ENCODE measurements around the gene RELB.

Gene RELB

GRCh38 chr19:45038931-45039893 lies 37.9 kb downstream of the RELB start, which contains the start of gene CLASRP:
Gene CLASRP, plus strand, starts transcription at chr19:45039045. Its CDS starts 1,168 bp downstream, at chr19:45040213.
- Histone ChIP-seq H3K36me3 (ENCODE audit: control insufficient read depth in 2 of 2, insufficient read depth in 2 of 2, low read length in 2 of 2) (peaks cover 33 to 48% of the 10 kb centered on the region in 2 donors), H3K27ac (ENCODE audit: low read depth in 2 of 2, low read length in 2 of 2) (peak within 1 kb of the TSS; percentile 98 to 99), H3K4me1 (ENCODE audit: control insufficient read depth in 2 of 2, insufficient read depth in 2 of 2, low read length in 2 of 2) (peaks cover 12 to 18% of the 10 kb centered on the region in 2 donors), H3K9ac (ENCODE audit: low read depth in 1 of 2, low read length in 2 of 2) (peak within 1 kb of the TSS; percentile 96 to 97), H3K27me3 (ENCODE audit: control insufficient read depth in 2 of 2, insufficient read depth in 2 of 2, low read length in 2 of 2) (no peaks in the 10 kb centered on the region), H3K4me3 (ENCODE audit: low read length in 2 of 2) (peak within 1 kb of the TSS; percentile 82 to 86), H3K9me3 (ENCODE audit: control insufficient read depth in 2 of 2, low read length in 2 of 2) (no peaks in the 10 kb centered on the region)

GRCh38 chr19:45040059-45040771 lies 39.0 kb downstream of the RELB start:
- Histone ChIP-seq H3K27me3 (ENCODE audit: control insufficient read depth in 2 of 2, insufficient read depth in 2 of 2, low read length in 2 of 2) (no peaks in the 10 kb centered on the region), H3K36me3 (ENCODE audit: control insufficient read depth in 2 of 2, insufficient read depth in 2 of 2, low read length in 2 of 2) (peaks cover 35 to 54% of the 10 kb centered on the region in 2 donors), H3K4me1 (ENCODE audit: control insufficient read depth in 2 of 2, insufficient read depth in 2 of 2, low read length in 2 of 2) (peaks cover 12 to 18% of the 10 kb centered on the region in 2 donors), H3K9me3 (ENCODE audit: control insufficient read depth in 2 of 2, low read length in 2 of 2) (no peaks in the 10 kb centered on the region), H3K9ac (ENCODE audit: low read depth in 1 of 2, low read length in 2 of 2) (peak overlapping the region; percentile 96 to 97), H3K27ac (ENCODE audit: low read depth in 2 of 2, low read length in 2 of 2) (peak overlapping the region in 1 of 2 donors; percentile 38), H3K4me3 (ENCODE audit: low read length in 2 of 2) (peak overlapping the region; percentile 82 to 86)

GRCh38 chr19:45041125-45041524 lies 39.9 kb downstream of the RELB start:
- no peak overlapping the region for H3K4me3 ChIP-seq (ENCODE audit: low read length in 2 of 2)
- H3K9ac ChIP-seq (ENCODE audit: low read depth in 1 of 2, low read length in 2 of 2): no peak overlapping the region
- H3K27me3 ChIP-seq (ENCODE audit: control insufficient read depth in 2 of 2, insufficient read depth in 2 of 2, low read length in 2 of 2): no peaks in the 10 kb centered on the region
- H3K36me3 ChIP-seq (ENCODE audit: control insufficient read depth in 2 of 2, insufficient read depth in 2 of 2, low read length in 2 of 2): peaks cover 29 to 54% of the 10 kb centered on the region in 2 donors
- H3K4me1 ChIP-seq (ENCODE audit: control insufficient read depth in 2 of 2, insufficient read depth in 2 of 2, low read length in 2 of 2): peaks cover 17 to 22% of the 10 kb centered on the region in 2 donors
- H3K27ac ChIP-seq (ENCODE audit: low read depth in 2 of 2, low read length in 2 of 2): no peak overlapping the region
- no peaks in the 10 kb centered on the region for H3K9me3 ChIP-seq (ENCODE audit: control insufficient read depth in 2 of 2, low read length in 2 of 2)

- peaks cover 10 to 16% of the 10 kb centered on the region in 2 donors for H3K4me1 ChIP-seq (ENCODE audit: control insufficient read depth in 2 of 2, insufficient read depth in 2 of 2, low read length in 2 of 2)
Observed at GRCh38 chr19:45045671-45046353, 44.5 kb downstream of the RELB start.

GRCh38 chr19:45046355-45046754 lies 45.1 kb downstream of the RELB start:
- Histone ChIP-seq H3K36me3 (ENCODE audit: control insufficient read depth in 2 of 2, insufficient read depth in 2 of 2, low read length in 2 of 2) (peaks cover 17 to 51% of the 10 kb centered on the region in 2 donors), H3K27ac (ENCODE audit: low read depth in 2 of 2, low read length in 2 of 2) (peak overlapping the region; percentile 24 to 56), H3K9me3 (ENCODE audit: control insufficient read depth in 2 of 2, low read length in 2 of 2) (no peaks in the 10 kb centered on the region), H3K4me1 (ENCODE audit: control insufficient read depth in 2 of 2, insufficient read depth in 2 of 2, low read length in 2 of 2) (peaks cover 15 to 16% of the 10 kb centered on the region in 2 donors), H3K27me3 (ENCODE audit: control insufficient read depth in 2 of 2, insufficient read depth in 2 of 2, low read length in 2 of 2) (no peaks in the 10 kb centered on the region), H3K9ac (ENCODE audit: low read depth in 1 of 2, low read length in 2 of 2) (peak overlapping the region in 1 of 2 donors; percentile 1), H3K4me3 (ENCODE audit: low read length in 2 of 2) (no peak overlapping the region)

More at GRCh38 chr19:45045671-45046353, 44.5 kb downstream of the RELB start:
- Histone ChIP-seq H3K9me3 (ENCODE audit: control insufficient read depth in 2 of 2, low read length in 2 of 2) (no peaks in the 10 kb centered on the region), H3K36me3 (ENCODE audit: control insufficient read depth in 2 of 2, insufficient read depth in 2 of 2, low read length in 2 of 2) (peaks cover 20 to 54% of the 10 kb centered on the region in 2 donors), H3K27ac (ENCODE audit: low read depth in 2 of 2, low read length in 2 of 2) (peak overlapping the region; percentile 24 to 56), H3K27me3 (ENCODE audit: control insufficient read depth in 2 of 2, insufficient read depth in 2 of 2, low read length in 2 of 2) (no peaks in the 10 kb centered on the region), H3K4me3 (ENCODE audit: low read length in 2 of 2) (no peak overlapping the region), H3K9ac (ENCODE audit: low read depth in 1 of 2, low read length in 2 of 2) (peak overlapping the region in 1 of 2 donors; percentile 1)

- Histone ChIP-seq H3K27me3 (ENCODE audit: control insufficient read depth in 2 of 2, insufficient read depth in 2 of 2, low read length in 2 of 2) (no peaks in the 10 kb centered on the region), H3K4me3 (ENCODE audit: low read length in 2 of 2) (no peak overlapping the region), H3K27ac (ENCODE audit: low read depth in 2 of 2, low read length in 2 of 2) (peak overlapping the region in 1 of 2 donors; percentile 16), H3K9me3 (ENCODE audit: control insufficient read depth in 2 of 2, low read length in 2 of 2) (no peaks in the 10 kb centered on the region), H3K36me3 (ENCODE audit: control insufficient read depth in 2 of 2, insufficient read depth in 2 of 2, low read length in 2 of 2) (peaks cover 8 to 47% of the 10 kb centered on the region in 2 donors), H3K4me1 (ENCODE audit: control insufficient read depth in 2 of 2, insufficient read depth in 2 of 2, low read length in 2 of 2) (peaks cover 13 to 24% of the 10 kb centered on the region in 2 donors), H3K9ac (ENCODE audit: low read depth in 1 of 2, low read length in 2 of 2) (no peak overlapping the region)
Observed at GRCh38 chr19:45047188-45047797, 46.0 kb downstream of the RELB start.

GRCh38 chr19:45049073-45049736 lies 47.9 kb downstream of the RELB start:
- H3K27ac ChIP-seq (ENCODE audit: low read depth in 2 of 2, low read length in 2 of 2): no peak overlapping the region

GRCh38 chr19:45050036-45050435 lies 48.8 kb downstream of the RELB start:
- no peak overlapping the region for H3K9ac ChIP-seq (ENCODE audit: low read depth in 1 of 2, low read length in 2 of 2)
- H3K9me3 ChIP-seq (ENCODE audit: control insufficient read depth in 2 of 2, low read length in 2 of 2): no peaks in the 10 kb centered on the region
- peaks cover 19 to 29% of the 10 kb centered on the region in 2 donors for H3K4me1 ChIP-seq (ENCODE audit: control insufficient read depth in 2 of 2, insufficient read depth in 2 of 2, low read length in 2 of 2)
- H3K4me3 ChIP-seq (ENCODE audit: low read length in 2 of 2): no peak overlapping the region
- no peaks in the 10 kb centered on the region for H3K27me3 ChIP-seq (ENCODE audit: control insufficient read depth in 2 of 2, insufficient read depth in 2 of 2, low read length in 2 of 2)
- H3K27ac ChIP-seq (ENCODE audit: low read depth in 2 of 2, low read length in 2 of 2): no peak overlapping the region
- peaks cover 16 to 46% of the 10 kb centered on the region in 2 donors for H3K36me3 ChIP-seq (ENCODE audit: control insufficient read depth in 2 of 2, insufficient read depth in 2 of 2, low read length in 2 of 2)

More at GRCh38 chr19:45049073-45049736, 47.9 kb downstream of the RELB start:
- Histone ChIP-seq H3K27me3 (ENCODE audit: control insufficient read depth in 2 of 2, insufficient read depth in 2 of 2, low read length in 2 of 2) (no peaks in the 10 kb centered on the region), H3K9me3 (ENCODE audit: control insufficient read depth in 2 of 2, low read length in 2 of 2) (no peaks in the 10 kb centered on the region), H3K4me1 (ENCODE audit: control insufficient read depth in 2 of 2, insufficient read depth in 2 of 2, low read length in 2 of 2) (peaks cover 19 to 29% of the 10 kb centered on the region in 2 donors), H3K9ac (ENCODE audit: low read depth in 1 of 2, low read length in 2 of 2) (no peak overlapping the region), H3K4me3 (ENCODE audit: low read length in 2 of 2) (no peak overlapping the region), H3K36me3 (ENCODE audit: control insufficient read depth in 2 of 2, insufficient read depth in 2 of 2, low read length in 2 of 2) (peaks cover 14 to 46% of the 10 kb centered on the region in 2 donors)
